PC-3 (cell line): ENCODE results near the gene FRK.

Experiments
- EZH2 ChIP-seq: fragments of 300-600 bp; sonication (generic); IDR thresholded peaks from one replicate; pipeline ENCODE4 v1.6.1; 2017; ENCODE audit warnings: antibody characterized with exemption, mild to moderate bottlenecking, low read length; ENCODE audit not compliant: unreplicated experiment
- EZH2phosphoT487 ChIP-seq: fragments of 300-600 bp; sonication (generic); IDR thresholded peaks from 2 replicates; pipeline ENCODE4 v1.6.1; 2018; ENCODE audit warnings: mild to moderate bottlenecking, antibody characterized with exemption, low read length, borderline replicate concordance
- TF ChIP-seq, protein P1 (sequence below): fragments of 300-600 bp; sonication (generic); conservative IDR thresholded peaks from 2 replicates; pipeline ENCODE4 v1.5.1; 2017; ENCODE audit warnings: antibody characterized with exemption, low read depth, mild to moderate bottlenecking, low read length

DNA sequence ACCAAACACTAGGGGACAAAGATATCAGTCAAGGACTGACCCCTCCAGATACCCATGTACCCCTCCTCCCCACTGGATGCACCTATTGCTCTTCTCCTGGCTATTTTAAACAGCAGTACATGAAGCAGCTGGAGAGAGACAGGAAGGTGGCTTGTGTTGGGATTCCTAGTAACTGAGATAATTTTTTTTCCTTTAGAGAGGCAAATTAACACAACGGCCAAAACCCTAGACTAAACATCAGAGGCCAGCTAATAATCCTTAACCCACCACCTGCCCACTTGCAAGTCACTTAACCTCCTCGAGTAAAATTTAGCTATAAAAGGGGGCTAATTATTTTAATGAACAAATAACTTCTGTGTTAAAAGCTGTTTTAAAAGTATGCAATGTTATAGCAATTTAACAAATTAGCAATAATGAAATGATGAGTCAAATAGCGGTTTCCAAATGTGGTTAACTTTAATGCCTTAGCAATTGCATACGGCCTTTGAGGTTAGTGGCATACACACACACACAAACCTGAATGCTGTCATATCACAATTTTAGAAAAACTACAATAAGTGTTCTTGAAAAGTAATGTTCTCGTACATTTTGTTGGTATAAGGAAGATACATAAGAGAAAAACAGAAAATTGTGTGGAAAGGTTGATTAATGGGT, 151.7 kb downstream of the FRK start:
- TF ChIP-seq, protein P1, sequence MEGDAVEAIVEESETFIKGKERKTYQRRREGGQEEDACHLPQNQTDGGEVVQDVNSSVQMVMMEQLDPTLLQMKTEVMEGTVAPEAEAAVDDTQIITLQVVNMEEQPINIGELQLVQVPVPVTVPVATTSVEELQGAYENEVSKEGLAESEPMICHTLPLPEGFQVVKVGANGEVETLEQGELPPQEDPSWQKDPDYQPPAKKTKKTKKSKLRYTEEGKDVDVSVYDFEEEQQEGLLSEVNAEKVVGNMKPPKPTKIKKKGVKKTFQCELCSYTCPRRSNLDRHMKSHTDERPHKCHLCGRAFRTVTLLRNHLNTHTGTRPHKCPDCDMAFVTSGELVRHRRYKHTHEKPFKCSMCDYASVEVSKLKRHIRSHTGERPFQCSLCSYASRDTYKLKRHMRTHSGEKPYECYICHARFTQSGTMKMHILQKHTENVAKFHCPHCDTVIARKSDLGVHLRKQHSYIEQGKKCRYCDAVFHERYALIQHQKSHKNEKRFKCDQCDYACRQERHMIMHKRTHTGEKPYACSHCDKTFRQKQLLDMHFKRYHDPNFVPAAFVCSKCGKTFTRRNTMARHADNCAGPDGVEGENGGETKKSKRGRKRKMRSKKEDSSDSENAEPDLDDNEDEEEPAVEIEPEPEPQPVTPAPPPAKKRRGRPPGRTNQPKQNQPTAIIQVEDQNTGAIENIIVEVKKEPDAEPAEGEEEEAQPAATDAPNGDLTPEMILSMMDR: no peak
- TF ChIP-seq EZH2 (no peak), EZH2phosphoT487 (no peak)
